GM12874 (cell line): Measurements from ENCODE around the gene KRT36.

ENCODE experiments used
- CTCF ChIP-seq: IDR thresholded peaks from 2 replicates; pipeline ENCODE4 v1.5.1; 2011; ENCODE audit warnings: low read depth, mild to moderate bottlenecking, control low read depth, low read length, moderate library complexity; ENCODE audit not compliant: insufficient read depth

The KRT36 gene

GRCh38 chr17:41520821-41521521, 31.3 kb upstream of the KRT36 start:
- TF ChIP-seq CTCF: no peak

DNA sequence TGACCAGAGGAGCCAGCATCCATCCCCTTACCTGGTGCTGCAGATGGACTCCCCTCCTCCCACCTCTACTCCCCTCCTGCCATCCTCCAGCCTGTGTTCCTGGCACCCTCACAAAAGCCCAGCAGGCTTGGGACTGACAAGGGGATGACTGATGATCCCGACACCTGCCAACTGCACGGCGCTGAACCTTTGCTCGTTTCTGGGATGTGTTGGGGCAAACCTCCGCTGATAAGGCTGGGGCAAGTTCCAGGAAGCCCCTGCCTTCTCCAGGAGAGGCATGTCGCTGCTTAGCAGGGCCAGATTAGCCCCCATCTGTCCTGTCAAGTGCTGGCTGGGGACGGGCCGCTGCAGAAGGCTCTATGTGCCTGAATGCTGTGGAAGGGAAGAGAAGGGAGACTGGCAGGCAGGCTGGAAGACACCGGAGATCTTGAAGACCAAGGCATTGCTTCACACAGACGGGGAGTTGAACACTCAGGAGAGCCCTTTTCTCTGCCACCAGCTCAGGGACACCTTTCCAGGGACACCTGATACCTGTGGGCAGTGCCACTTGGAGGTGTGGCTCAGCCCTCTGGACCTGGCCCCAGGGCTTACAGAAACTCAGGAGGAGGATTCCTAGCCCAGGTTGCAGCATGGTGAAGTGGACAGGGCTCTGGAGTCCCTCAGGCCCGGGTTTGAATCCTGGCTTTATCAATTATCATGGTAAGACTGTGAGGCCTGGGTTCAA, 30.0 kb upstream of the KRT36 start:
- TF ChIP-seq CTCF: no peak

- no peak for TF ChIP-seq CTCF
These were observed 29.2 kb upstream of the KRT36 start, which contains the start of gene KRT15 for GRCh38 chr17:41518789-41519449. Gene KRT15, minus strand, starts transcription at chr17:41518890. Its CDS starts 63 bp downstream, at chr17:41518827.

DNA sequence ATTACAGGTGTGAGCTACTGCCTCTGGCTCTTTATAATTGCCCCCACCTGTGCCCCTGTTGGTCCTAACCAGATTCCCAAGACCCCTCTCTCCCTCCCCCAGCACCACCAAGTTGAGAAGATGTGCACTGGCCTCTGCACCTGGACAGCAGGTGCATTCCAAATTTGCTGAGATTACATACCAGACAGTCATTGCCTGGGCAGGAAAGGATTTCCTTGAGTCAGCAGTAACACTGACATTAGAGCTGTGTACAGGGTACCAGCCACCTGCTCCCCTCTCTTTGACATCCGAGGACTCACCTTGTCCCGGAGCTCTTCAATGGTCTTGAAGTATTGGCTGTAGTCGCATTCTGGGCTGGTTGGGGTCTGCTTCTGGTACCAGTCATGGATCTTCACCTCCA, 28.3 kb upstream of the KRT36 start:
- TF ChIP-seq CTCF: no peak

DNA sequence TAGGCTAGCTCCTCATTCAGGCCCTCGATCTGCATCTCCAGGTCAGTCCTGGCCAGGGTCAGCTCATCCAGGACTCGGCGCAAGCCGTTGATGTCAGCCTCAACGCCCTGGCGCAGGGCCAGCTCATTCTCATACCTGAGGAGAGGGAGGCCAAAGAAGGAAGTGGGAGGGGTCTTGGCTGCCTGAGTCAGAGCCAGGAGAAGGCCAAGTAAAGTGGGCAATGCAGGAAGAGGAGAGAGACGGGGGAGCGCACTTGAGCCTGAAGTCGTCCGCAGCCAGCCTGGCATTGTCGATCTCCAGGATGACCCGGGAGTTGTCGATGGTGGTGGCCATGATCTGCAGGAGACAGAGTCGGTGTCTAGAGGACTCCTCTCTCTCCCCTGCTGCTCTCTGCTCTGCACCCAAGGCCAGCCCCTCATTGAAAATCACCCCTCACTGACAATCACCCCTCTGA, 27.1 kb upstream of the KRT36 start:
- no peak for TF ChIP-seq CTCF

DNA sequence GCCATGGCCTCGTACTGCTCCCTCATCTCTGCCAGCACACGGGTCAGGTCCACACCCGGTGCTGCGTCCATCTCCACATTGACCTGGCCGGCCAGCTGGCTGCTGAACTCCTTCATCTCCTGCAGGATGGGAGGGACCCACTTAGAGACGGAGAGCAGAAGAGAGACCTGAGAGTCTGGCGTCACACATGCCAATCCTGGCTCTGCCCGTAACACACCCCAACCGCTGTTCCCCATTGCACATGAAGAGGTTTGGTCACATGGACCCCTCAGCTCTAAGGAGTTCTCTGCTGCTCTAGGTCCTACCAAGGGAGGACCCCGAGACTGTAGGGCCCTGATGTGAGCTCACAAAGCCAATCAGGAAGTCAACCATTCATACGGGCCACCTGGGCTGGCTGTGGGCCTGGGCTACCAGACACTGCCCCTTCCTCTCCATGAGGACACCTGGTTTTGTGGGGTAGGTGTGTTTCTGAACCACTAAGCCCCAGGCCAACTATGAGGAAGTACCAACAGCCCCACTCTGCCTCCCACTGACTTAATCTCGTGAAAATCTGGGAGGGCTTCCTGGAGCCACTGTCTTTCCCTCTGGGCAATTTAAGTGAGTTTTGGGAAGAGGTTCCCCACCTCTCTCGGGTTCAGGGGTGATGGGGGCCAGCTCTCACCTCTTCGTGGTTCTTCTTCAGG, 26.6 kb upstream of the KRT36 start:
- no peak for TF ChIP-seq CTCF

- no peak for TF ChIP-seq CTCF
These were observed 23.4 kb upstream of the KRT36 start for GRCh38 chr17:41513168-41513547.
